K562 (cell line): ENCODE measurements around the gene STYX. TPM values are rescaled to one million over a fixed set of nuclear protein-coding genes. Genes with fewer than 3 reads are reported as not detected.

Source experiments
- ATAC-seq: fragments of 200-7000 bp; cut with Tn5 transposase; 3 replicates; pipeline ENCODE4 v1.9.1; 2020; ENCODE audit warnings: moderate library complexity
- BruUV-seq: library from RNA; stranded (reverse); fragments of 400-500 nt; replicated peaks from 2 replicates; lab custom pipeline; 2021; lab: Mats Ljungman, UMichigan
- CTCF ChIA-PET: fragments of 300-600 bp; formaldehyde crosslinking; extraction: SDS; loops from one replicate; lab custom pipeline; 2021; ENCODE audit warnings: low intra/inter-chr PET ratio; lab: Yijun Ruan, JAX
- POLR2A ChIA-PET: fragments of 300-600, 350-650 bp; sonication (Branson Sonifier 250); formaldehyde crosslinking; extraction: SDS; loops from one replicate; lab custom pipeline; 2021; ENCODE audit warnings: antibody characterized with exemption, inconsistent platforms; lab: Yijun Ruan, JAX
- DNase-seq, 4 experiments: peaks; one replicate each; pipeline versions ENCODE4 v3.0.0 to v3.0.0-alpha.2; 2011 to 2018; ENCODE audit warnings: low spot score in 3 of 4, mixed read lengths in 3 of 4; ENCODE audit errors: extremely low read depth in 1 of 4
- FAIRE-seq: peaks from 2 replicates; lab custom pipeline; 2011; peaks lifted over from hg19 to GRCh38; lab: Jason Lieb, UNC
- H2AFZ ChIP-seq: 2 replicates; pipeline ENCODE4 v1.6.0; 2011; ENCODE audit warnings: low read depth, low read length, control low read depth, inconsistent platforms
- H3K27ac ChIP-seq: fragments of 200-600 bp; 3 replicates; pipeline ENCODE4 v1.8.0; 2011; ENCODE audit warnings: low read depth, mild to moderate bottlenecking, control low read depth, inconsistent platforms, low read length, moderate library complexity, mixed read lengths; ENCODE audit errors: extremely low read depth
- H3K27me3 ChIP-seq, 2 experiments: fragments of 300-600 bp in 1 of 2; 2 replicates in 1 of 2; 3 replicates in 1 of 2; pipeline versions ENCODE4 v1.6.0 to v1.8.0; 2011; ENCODE audit warnings: inconsistent platforms in 2 of 2, low read length in 2 of 2, mild to moderate bottlenecking in 1 of 2, mixed read lengths in 1 of 2, moderate library complexity in 1 of 2; ENCODE audit not compliant: control insufficient read depth in 2 of 2, insufficient read depth in 2 of 2
- H3K36me3 ChIP-seq: fragments of 300-600 bp; 3 replicates; pipeline ENCODE4 v1.8.0; 2011; ENCODE audit warnings: mild to moderate bottlenecking, low read length, inconsistent platforms; ENCODE audit not compliant: control insufficient read depth, insufficient read depth
- H3K4me1 ChIP-seq, 2 experiments: fragments of 200-600 bp in 1 of 2; replicated peaks in 1 of 2; 2 replicates in 1 of 2; 3 replicates in 1 of 2; pipeline versions ENCODE4 v1.5.1 to v1.8.0; 2011; ENCODE audit warnings: inconsistent platforms in 2 of 2, low read length in 2 of 2, mild to moderate bottlenecking in 1 of 2, mixed read lengths in 1 of 2, moderate library complexity in 1 of 2; ENCODE audit not compliant: control insufficient read depth in 2 of 2, insufficient read depth in 2 of 2
- H3K4me2 ChIP-seq: 2 replicates; pipeline ENCODE4 v1.6.1; 2011; ENCODE audit warnings: low read length, control low read depth, inconsistent platforms, mixed read lengths; ENCODE audit not compliant: insufficient read depth
- H3K4me3 ChIP-seq: fragments of 200-600 bp; sonication (generic), shearing (Covaris generic); 2 replicates; pipeline ENCODE4 v1.5.1; 2016; ENCODE audit warnings: control low read depth, inconsistent platforms
- H3K79me2 ChIP-seq: fragments of 200-600 bp; 3 replicates; pipeline ENCODE4 v1.8.0; 2011; ENCODE audit warnings: low read length, inconsistent platforms; ENCODE audit not compliant: control insufficient read depth, insufficient read depth
- H3K9ac ChIP-seq, 2 experiments: 2 replicates each; pipeline versions ENCODE4 v1.6.0 to v1.6.1; 2011; ENCODE audit warnings: low read depth in 2 of 2, low read length in 2 of 2, control low read depth in 1 of 2, inconsistent platforms in 1 of 2, mild to moderate bottlenecking in 1 of 2, mixed read lengths in 1 of 2; ENCODE audit not compliant: insufficient read depth in 1 of 2
- H3K9me1 ChIP-seq: one replicate; pipeline ENCODE4 v1.6.0; 2011; ENCODE audit warnings: inconsistent platforms, mild to moderate bottlenecking, low read length, moderate library complexity; ENCODE audit not compliant: control insufficient read depth, insufficient read depth
- H3K9me3 ChIP-seq: replicated peaks from 2 replicates; pipeline ENCODE4 v1.5.1; 2011; ENCODE audit warnings: low read depth, low read length, inconsistent platforms; ENCODE audit not compliant: control insufficient read depth, insufficient read depth
- H4K20me1 ChIP-seq: replicated peaks from 2 replicates; pipeline ENCODE4 v1.6.1; 2011; ENCODE audit warnings: low read length, inconsistent platforms, mixed read lengths; ENCODE audit not compliant: control insufficient read depth, insufficient read depth
- PHB ChIP-seq: fragments of 250-450 bp; sonication (Bioruptor Pico); IDR thresholded peaks from 2 replicates; pipeline ENCODE4 v1.5.0; 2021
- ZNF143 ChIP-seq: sonication (generic); formaldehyde crosslinking; IDR thresholded peaks from 2 replicates; pipeline ENCODE4 v1.9.0; 2022; ENCODE audit warnings: mild to moderate bottlenecking, missing genetic modification reagents
- WGBS: fragments of 100-300 bp; shearing (Covaris generic); methylation state at CpG from one replicate; pipeline ENCODE4 v1.1.6; 2016; ENCODE audit warnings: low coverage, mixed read lengths; ENCODE audit not compliant: insufficient coverage; ENCODE audit errors: missing lambda C conversion rate; 5-methylcytosine and 5-hydroxymethylcytosine counted together
- in situ Hi-C: fragments of 300-500 bp; cut with MboI; formaldehyde crosslinking; loops from 4 replicates; pipeline ENCODE4 v1.15.0; 2018; ENCODE audit warnings: inconsistent platforms, mixed read lengths
- intact Hi-C: fragments of 100-400 bp; cut with micrococcal nuclease; formaldehyde crosslinking; loops from 2 replicates; pipeline ENCODE4 v1.14.2; 2022
- polyA plus RNA-seq, 8 experiments: library from polyadenylated mRNA; depleted of rRNA in 4 of 8; stranded (reverse) in 5 of 8; unstranded in 3 of 8; fragments of >200 nt; fragmentation: Nextera tagmentation in 2 of 8; fragmentation: Illumina TruSeq in 1 of 8; extraction: Ambion mirVana in 2 of 8; extraction: Trizol in 1 of 8; gene quantifications; 2 replicates each; pipeline versions ENCODE4 v1.2.1 to v1.2.3, GENCODE V29; 2011 to 2014; ENCODE audit warnings: inconsistent platforms in 1 of 8, missing spikeins in 1 of 8
- total RNA-seq, 7 experiments: library from RNA; depleted of rRNA in 6 of 7; stranded (reverse); fragments of >200 nt in 6 of 7; fragmentation: Illumina TruSeq in 2 of 7; extraction: Trizol in 2 of 7; gene quantifications; 2 replicates each; pipeline versions ENCODE4 v1.2.1 to v1.2.3, GENCODE V29; 2011 to 2021; ENCODE audit warnings: low replicate concordance in 1 of 7

The STYX gene
- total and polyA plus RNA-seq, 9 of the 15 experiments (the other 6 are each of a cell fraction or from before 2014, with no cell fraction given): 5.0 to 15.4 (median 10.6) TPM

DNA sequence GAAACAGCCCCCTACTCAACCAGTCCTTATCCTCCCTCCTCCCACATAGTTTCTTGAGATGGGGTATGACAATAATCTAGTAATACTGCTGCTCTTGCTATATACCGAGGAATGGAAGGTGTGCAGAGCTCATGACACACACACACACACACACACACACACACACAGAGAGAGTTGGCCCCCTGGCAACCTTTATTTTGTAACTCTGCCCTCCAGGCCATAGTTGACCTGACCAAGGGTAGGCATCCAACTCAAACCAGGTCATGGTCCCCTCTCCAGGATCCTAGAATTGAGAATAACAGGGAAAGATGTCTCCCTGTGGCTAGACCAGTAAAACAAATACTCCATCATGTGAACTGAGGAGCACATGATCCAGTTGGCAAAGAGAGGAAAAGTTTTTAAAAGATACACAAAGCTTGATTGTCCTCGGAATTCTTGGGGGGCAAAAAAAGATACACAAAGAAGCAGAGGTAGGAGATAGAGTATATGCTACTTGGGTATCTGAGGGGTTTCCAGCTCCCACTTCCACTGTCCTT lies 45.9 kb upstream of the STYX start (continued):
- no peak for TF ChIP-seq PHB (CRISPR knock-in tag)
- TF ChIP-seq, all 486 proteins: peak for 0

DNA sequence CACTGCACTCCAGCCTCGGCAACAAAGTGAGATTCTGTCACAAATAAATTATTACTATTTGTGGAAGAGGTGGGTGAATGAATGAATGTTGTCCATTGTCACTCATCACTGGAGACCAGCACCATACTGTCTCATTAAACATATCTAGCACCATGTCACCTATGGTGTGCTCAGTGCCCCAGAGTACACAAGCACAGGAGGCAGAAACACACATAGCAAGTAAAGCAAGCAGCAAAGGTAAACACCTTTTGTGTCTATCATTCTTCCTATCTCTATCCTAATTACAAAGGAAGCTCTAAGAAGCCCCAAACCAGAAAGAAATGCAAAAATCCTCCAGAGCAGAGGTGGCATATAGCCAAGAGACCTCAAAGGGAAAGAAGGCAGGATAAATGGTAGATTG lies 43.8 kb upstream of the STYX start:
- H3K79me2 ChIP-seq: peaks cover 74% of the 10 kb centered on the region
- intact Hi-C loops (no loop called here), in situ Hi-C loops (no loop called here)
- 80% methylated on average over 1 of the region's 1 CpG for WGBS
- FAIRE-seq: no peak
- H2AFZ ChIP-seq: no peak overlapping the region
- peaks cover 0 to 11% of the 10 kb centered on the region in 2 experiments; a peak in 3 of 5 replicates for H3K4me1 ChIP-seq
- no peak overlapping the region for H3K9ac ChIP-seq
- no peak overlapping the region for H3K4me3 ChIP-seq
- H3K4me2 ChIP-seq: no peak overlapping the region
- no peaks in the 10 kb centered on the region for H3K27me3 ChIP-seq
- H3K9me3 ChIP-seq: no peaks in the 10 kb centered on the region
- ChIA-PET CTCF (no interaction called here), POLR2A (interaction anchor here (0.6 to 1.2 kb wide), 2 partner anchors 74 to 453 kb away, joined by 3 to 4 read pairs; no protein-coding TSS in a partner anchor)
- peaks cover 8% of the 10 kb centered on the region; the same call in 1 of the 3 replicates for H3K36me3 ChIP-seq
- no peak overlapping the region for H3K27ac ChIP-seq
- no peaks in the 10 kb centered on the region for H3K9me1 ChIP-seq
- no peak for DNase-seq
- no TSS peak for BruUV-seq
- TF ChIP-seq ZNF143 (CRISPR knock-in tag): no peak
- H4K20me1 ChIP-seq: peaks cover 18% of the 10 kb centered on the region
- ATAC-seq: peak; percentile 50
